ENCODE data around the gene ATP4B. TPM values are rescaled to one million over a fixed set of nuclear protein-coding genes. Genes with fewer than 3 reads are reported as not detected.

The ATP4B gene
- polyA plus RNA-seq, 1 of the 3 experiments (the other 2 are of a cell fraction) = not detected

GRCh38 chr13:113642563-113642962, 15.4 kb downstream of the ATP4B start (continued):
- TF ChIP-seq RAD21 (IDR thresholded peaks at IDR 0.05; ENCODE audit: low read length) (no peak), MXI1 (IDR thresholded peaks at IDR 0.05; ENCODE audit: low read depth, low read length) (no peak), RCOR1 (IDR thresholded peaks at IDR 0.05; ENCODE audit: low read length) (no peak)

- CTCF ChIA-PET = interaction anchor here (1.2 to 1.3 kb wide), 2 partner anchors 20 to 83 kb away, joined by 3 read pairs; no protein-coding TSS in a partner anchor
- POLR2A ChIA-PET = no interaction called here
- H3K4me3 ChIP-seq (ENCODE audit: low read depth in 2 of 2, low read length in 1 of 2) = no peak overlapping the region
- H3K4me2 ChIP-seq = no peak overlapping the region
- no peak overlapping the region for H2AFZ ChIP-seq (ENCODE audit: low read depth)
- H3K9ac ChIP-seq = no peak overlapping the region
- no peak for TF ChIP-seq SIN3A (IDR thresholded peaks at IDR 0.05; ENCODE audit: borderline replicate concordance, low read depth, low read length)
- TF ChIP-seq JUND (IDR thresholded peaks at IDR 0.05) = no peak
- TF ChIP-seq GATA2 (CRISPR knock-in tag; IDR thresholded peaks at IDR 0.05) = no peak
- TF ChIP-seq ZBTB33 (IDR thresholded peaks at IDR 0.05; ENCODE audit: borderline replicate concordance, low read depth) = no peak
- no peak for TF ChIP-seq MEF2A (IDR thresholded peaks at IDR 0.05; ENCODE audit: borderline replicate concordance, low read depth)
- TF ChIP-seq MXI1 (IDR thresholded peaks at IDR 0.05; ENCODE audit: low read depth, low read length) = no peak
- TF ChIP-seq MAX (IDR thresholded peaks at IDR 0.05; ENCODE audit: low read depth) = no peak
- TF ChIP-seq FOXJ3 (CRISPR knock-in tag; IDR thresholded peaks at IDR 0.05) = no peak
- TF ChIP-seq IRF3 (IDR thresholded peaks at IDR 0.05; ENCODE audit: low read depth, low read length) = no peak
- TF ChIP-seq USF1 (IDR thresholded peaks at IDR 0.05; ENCODE audit: borderline replicate concordance, low read depth) = no peak
- no peak for TF ChIP-seq FOSL2 (IDR thresholded peaks at IDR 0.05; ENCODE audit: borderline replicate concordance, low read depth)
- TF ChIP-seq NRF1 (IDR thresholded peaks at IDR 0.05; ENCODE audit: low read depth, low read length) = no peak
- TF ChIP-seq TEAD4 (IDR thresholded peaks at IDR 0.05; ENCODE audit: borderline replicate concordance, insufficient read depth) = no peak
- no peak for TF ChIP-seq RAD21 (IDR thresholded peaks at IDR 0.05; ENCODE audit: low read length)
- no peak for TF ChIP-seq YY1 (IDR thresholded peaks at IDR 0.05; ENCODE audit: low read depth)
- TF ChIP-seq CHD2 (IDR thresholded peaks at IDR 0.05; ENCODE audit: low read length, partially characterized antibody) = no peak
- no peak for TF ChIP-seq USF2 (IDR thresholded peaks at IDR 0.05; ENCODE audit: borderline replicate concordance, low read depth, low read length)
- no peak for TF ChIP-seq REST (IDR thresholded peaks at IDR 0.05; ENCODE audit: low read depth, low read length)
- 86% methylated on average over 7 of the region's 7 CpGs for WGBS (ENCODE audit: low lambda C conversion rate)
- no peaks in the 10 kb centered on the region for H3K79me2 ChIP-seq (ENCODE audit: insufficient read depth)
- H3K36me3 ChIP-seq (replicated peaks in 1 of 2; ENCODE audit: control insufficient read depth in 1 of 2, insufficient read depth in 2 of 2, low read length in 1 of 2) = peaks cover 32 to 53% of the 10 kb centered on the region in 2 experiments
- H3K9me2 ChIP-seq = no peaks in the 10 kb centered on the region
- no peaks in the 10 kb centered on the region for H3K9me3 ChIP-seq
- H3F3A ChIP-seq (replicated peaks; ENCODE audit: insufficient read depth) = peaks cover 7% of the 10 kb centered on the region
- no peak for DNase-seq
- H3K27me3 ChIP-seq (ENCODE audit: insufficient read depth) = no peaks in the 10 kb centered on the region
- peaks cover 0 to 20% of the 10 kb centered on the region in 2 experiments; a peak in 2 of 4 replicates for H3K4me1 ChIP-seq (ENCODE audit: control insufficient read depth in 1 of 2, insufficient read depth in 2 of 2, low read depth in 1 of 2, low read length in 1 of 2)
- no peak overlapping the region; a peak in 1 of 4 replicates for H3K27ac ChIP-seq (ENCODE audit: low read depth in 2 of 2, low read length in 1 of 2)
- H4K20me1 ChIP-seq (ENCODE audit: insufficient read depth) = no peaks in the 10 kb centered on the region
Observed at GRCh38 chr13:113641426-113641825, 16.6 kb downstream of the ATP4B start.
